ENCODE data around the gene METTL4.

METTL4 gene, protein sequence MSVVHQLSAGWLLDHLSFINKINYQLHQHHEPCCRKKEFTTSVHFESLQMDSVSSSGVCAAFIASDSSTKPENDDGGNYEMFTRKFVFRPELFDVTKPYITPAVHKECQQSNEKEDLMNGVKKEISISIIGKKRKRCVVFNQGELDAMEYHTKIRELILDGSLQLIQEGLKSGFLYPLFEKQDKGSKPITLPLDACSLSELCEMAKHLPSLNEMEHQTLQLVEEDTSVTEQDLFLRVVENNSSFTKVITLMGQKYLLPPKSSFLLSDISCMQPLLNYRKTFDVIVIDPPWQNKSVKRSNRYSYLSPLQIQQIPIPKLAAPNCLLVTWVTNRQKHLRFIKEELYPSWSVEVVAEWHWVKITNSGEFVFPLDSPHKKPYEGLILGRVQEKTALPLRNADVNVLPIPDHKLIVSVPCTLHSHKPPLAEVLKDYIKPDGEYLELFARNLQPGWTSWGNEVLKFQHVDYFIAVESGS

DNA sequence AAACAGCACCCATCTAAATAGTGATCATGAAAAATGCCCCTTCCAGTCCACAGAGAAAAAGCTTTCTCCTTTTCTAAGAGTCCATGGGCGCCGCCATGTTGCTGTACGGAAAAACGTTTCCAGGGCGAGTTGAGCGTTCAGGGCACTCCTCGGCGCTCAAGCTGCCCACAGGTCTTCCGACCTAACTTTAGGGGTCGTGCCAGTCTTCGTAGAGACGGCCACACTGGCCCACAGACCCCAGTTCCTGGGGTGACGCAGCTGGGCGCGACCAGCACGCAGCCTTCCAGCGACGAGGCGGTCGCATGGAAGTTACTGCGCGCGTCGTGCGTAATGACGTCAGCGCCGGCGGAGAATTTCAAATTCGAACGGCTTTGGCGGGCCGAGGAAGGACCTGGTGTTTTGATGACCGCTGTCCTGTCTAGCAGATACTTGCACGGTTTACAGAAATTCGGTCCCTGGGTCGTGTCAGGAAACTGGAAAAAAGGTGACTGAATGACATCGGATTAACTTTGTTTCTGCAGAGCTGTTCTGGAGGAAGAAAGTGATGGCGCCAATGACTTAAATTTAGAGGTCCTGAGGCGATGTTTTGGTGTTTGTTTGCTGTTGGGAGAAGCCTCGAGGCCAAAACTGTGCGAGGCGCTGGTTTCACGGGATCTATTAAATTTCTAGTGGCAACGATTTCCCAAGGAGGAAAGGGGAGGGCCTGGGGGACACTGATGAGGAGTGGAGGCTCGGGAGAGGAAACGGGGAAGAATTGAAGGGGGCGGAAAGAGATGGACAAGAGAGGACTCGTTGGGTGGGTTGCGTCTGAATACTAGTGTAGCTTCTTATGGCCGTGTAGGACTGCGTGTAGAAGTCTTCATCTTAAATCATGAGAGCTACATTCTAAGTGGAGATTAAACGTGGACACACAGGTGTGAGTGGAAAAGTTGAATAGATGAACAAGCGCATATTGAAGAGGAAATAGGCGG, at the start of gene METTL4, which contains the start of gene NDC80:
METTL4 (minus strand) TSS at position 306 of the 971 bp plus-strand sequence. CDS start 4,289 bp downstream, outside the sequence.
NDC80 (plus strand) TSS at position 358 of the 971 bp plus-strand sequence. CDS start 1,429 bp downstream, outside the sequence.
- peak; percentile 11 to 92 (median 76) for DNase-seq

DNA sequence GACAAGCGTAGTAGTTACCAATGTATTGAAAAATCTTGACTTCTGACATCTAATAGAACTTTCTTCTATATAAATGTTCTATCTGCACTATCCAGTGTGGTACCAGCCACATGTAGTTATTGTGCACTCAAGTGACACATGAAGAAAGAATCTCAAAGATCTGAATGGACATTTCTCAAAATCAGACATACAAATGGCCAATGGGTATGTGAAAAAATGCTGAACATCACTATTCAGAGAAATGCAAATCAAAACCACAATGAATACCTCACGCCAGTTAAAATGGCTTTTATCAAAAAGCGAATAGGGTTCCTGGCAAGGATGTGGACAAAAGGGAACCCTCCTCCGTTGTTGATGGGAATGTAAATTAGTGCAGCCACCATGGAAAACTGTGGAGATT, 46.7 kb upstream of the METTL4 start:
- DNase-seq: no peak

DNA sequence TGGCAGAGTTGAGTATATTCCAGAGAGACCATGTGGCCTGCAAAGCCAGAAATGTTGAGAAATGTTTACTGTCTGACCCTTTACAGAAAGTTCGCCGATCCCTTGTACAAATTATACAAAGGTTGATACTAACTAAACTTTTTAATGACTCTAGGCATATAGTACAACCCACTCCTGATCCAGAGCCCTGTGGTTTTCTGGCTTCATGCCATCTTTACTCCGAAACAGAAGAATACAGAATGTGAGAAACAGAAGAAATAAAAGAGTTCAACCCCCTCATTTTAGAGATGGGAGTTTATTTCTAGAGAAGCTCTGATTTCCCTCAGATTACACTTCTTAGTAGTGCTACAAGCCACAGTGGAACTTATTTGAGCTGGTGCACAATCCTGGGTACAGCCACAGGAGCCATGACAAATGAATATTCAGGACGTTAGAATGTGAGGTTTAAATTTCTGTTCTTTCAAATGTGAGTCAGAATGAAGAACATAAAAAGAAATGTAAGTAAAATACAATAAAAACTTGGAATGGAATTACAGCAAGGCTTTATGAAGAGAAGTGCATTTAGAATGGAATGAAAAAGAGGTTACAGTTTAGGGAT, 46.2 kb upstream of the METTL4 start:
- no peak for DNase-seq

DNA sequence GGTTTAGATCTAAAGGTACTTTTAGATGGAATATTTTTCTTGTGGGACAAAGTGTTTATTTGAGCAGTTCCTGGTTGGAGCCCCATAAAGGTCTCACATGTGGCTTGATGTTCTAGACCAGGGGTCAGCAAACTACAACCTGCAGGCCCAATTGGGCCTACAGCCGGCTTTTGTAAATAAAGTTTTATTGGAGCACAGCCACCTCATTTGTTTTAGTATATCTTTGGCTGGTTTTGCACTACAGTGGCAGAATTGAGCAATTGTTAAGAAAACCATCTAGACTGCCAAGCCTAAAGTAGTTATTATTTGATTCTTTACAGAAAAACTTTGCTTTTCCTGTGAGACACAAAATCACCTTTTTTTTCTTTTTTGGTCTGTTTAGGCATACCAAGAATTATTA, 41.7 kb upstream of the METTL4 start:
- no peak for DNase-seq

DNA sequence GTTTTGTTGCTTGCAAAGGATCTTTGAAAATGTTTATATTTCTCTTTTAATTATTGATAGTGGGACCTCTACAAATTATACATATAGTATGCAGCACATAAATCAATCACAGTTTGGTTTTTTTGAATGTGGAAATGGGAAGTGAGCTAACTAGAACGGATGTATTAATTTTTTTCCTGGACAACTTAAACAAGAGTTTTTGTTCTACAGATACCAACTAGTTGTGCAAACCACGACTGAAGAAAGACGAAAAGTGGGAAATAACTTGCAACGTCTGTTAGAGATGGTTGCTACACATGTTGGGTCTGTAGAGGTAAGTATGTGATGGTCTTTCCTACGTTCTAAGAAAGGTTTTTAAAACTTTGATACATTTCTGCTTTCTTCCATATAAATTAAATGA, 39.2 kb upstream of the METTL4 start:
- no peak for DNase-seq

DNA sequence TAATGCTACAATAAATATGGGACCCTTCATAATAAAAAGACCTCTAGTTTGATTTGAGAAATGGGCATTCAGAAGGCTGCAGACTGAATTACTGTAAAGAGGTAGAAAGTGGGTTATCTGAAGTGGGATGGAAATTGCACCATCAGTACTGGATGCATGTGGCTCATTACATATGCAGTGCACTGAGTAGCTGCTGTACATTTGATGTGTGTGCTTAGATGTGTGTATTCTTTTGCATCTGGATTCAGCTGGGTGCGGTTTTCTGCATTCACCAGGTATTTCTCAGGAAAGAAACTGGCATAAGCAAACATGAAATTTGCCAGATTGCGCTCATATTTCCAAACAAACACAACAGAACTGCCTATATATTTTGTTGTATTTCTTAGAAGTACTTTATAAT, 38.3 kb upstream of the METTL4 start:
- no peak for DNase-seq

DNA sequence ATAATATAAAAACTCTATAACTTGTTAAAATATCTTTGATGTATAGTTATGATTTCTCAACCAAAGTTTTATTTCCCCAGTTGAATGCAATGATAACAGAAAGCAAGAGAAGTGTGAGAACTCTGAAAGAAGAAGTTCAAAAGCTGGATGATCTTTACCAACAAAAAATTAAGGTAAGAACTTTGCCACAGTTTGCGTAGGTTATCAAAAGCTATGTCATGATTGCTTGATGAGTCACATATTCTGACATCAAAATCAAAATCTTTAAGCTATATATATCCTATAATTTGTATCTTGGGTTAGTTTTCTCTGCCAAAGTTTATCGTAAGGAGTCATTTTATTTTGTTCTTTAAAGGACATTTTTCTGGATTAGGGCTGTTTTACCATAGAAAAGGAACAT, 35.0 kb upstream of the METTL4 start:
- no peak for DNase-seq

DNA sequence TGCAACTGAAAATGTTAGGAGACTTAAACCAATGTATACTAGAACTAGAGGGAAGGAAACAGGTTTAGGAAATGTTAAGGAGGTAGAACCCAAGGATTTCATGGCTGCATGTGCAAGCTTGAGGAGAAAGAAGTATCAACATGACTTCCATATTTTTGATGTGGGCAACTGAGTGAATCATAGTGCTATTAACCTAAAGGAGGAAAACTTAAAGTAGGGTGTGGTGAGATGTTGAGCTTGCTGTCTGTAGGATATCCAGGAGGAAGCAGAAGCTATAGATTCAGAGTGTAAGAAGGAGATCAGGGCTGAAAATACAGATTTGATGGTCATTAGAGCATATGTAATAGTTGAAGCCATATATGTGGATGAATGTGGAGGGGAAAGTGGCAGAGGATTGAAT, 31.5 kb upstream of the METTL4 start:
- DNase-seq: no peak

DNA sequence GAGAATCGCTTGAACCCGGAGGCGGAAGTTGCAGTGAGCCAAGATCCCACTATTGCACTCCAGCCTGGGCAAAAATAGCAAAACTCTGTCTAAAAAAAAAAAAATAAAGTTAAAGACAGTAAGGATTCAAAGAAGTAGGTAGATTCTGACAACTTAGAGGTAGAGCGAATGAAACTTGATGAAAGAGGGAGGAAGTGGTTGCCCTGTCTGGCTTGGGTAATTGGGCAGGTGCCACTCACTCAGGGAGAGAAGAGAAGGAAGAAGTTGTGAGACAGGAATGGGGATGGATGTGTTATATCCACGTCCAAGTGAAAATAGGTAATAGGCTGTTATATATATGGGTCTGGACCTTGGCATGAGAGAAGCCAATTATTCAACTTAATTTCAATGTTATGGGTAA, 26.3 kb upstream of the METTL4 start:
- no peak for DNase-seq

- no peak for DNase-seq
Measured at GRCh38 chr18:2590303-2590702, 19.0 kb upstream of the METTL4 start.

GRCh38 chr18:2589345-2590068, 18.2 kb upstream of the METTL4 start:
- no peak for DNase-seq

DNA sequence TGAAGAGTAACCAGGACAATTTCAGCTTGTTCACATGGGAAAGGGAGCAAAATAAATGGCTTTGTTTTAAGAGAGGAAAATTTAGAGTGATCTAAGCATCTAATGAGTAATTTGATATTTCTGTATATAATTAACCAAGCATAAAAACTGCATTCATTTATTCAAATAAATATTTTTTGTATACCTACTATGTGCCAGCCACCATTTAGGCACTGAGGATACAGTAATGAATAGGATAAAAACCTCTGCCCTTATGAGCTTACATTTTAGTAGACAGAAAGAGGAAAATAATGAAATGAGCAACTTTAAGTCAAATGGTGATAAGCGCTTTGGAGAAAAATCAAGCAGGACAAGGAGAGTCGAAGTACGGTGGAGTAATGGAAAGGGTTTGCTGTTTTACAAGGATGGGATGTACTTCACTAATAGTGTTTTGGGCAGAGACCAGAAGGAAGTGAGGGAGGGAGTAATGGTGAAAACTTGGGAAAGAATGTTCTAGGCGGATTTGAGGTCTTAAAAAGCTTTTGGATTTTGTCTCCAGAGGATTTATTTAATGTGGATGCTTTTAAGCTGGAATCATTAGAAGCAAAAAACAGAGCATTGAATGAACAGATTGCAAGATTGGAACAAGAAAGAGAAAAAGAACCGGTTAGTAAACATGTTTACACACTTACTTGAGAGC, 17.5 kb upstream of the METTL4 start:
- no peak for DNase-seq

GRCh38 chr18:2587788-2588187, 16.5 kb upstream of the METTL4 start:
- no peak for DNase-seq

GRCh38 chr18:2573408-2573807, 2.1 kb upstream of the METTL4 start:
- DNase-seq: no peak

DNA sequence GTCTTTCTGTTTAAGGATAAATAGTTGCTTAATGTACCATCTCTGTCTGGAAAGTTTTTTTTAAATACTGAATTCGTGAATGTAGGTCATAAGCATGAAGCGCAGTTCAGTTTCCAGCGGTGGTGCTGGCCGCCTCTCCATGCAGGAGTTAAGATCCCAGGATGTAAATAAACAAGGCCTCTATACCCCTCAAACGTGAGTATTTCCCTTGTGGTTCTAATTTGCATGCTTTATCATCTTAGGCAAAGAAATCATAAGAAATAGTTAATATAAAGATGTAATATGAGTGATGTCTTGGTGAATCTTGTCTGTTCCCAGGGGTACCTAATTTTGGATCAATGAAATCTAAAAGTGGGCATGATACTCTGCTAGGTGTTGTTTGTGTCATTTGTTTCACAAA, 1.6 kb upstream of the METTL4 start:
- no peak for DNase-seq

GRCh38 chr18:2572171-2572569, 865 bp upstream of the METTL4 start:
- no peak for DNase-seq

GRCh38 chr18:2570772-2571199, 519 bp downstream of the METTL4 start:
- DNase-seq: peak in 50 of 56 donors; percentile 8 to 90 (median 72)

GRCh38 chr18:2569338-2570207, 1.7 kb downstream of the METTL4 start:
- DNase-seq: no peak

DNA sequence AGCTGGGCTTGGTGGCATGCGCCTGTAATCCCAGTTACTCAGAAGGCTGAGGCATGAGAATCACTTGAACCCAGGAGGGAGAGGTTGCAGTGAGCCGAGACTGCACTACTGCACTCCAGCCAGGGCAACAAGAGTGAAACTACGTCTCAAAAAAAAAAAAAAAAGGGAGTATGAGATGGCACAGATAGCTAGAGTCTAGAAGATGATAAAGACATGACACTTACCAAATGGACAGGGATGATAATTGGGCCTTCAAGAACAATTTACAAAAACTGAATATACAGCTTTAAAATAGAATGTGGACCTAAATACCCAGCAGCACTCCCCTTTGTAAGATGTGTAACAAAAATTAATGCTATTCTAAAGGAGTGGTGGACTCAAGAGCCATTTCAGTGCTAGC, 2.7 kb downstream of the METTL4 start:
- no peak for DNase-seq

Data from nucleus accumbens (tissue), 56 donors.